Activated CD4-positive, alpha-beta memory T cell treated with anti-CD3 and anti-CD28 coated beads, Interleukin-2, amount 10 ng/mL, durations not matched to agents 7 days and 5 days (primary cell): ENCODE data around the gene FAXC. TPM values are rescaled to one million over a fixed set of nuclear protein-coding genes. Genes with fewer than 3 reads are reported as not detected.

Experiments
- CTCF ChIA-PET: fragments of 350-600 bp; sonication (Branson Sonifier 250); formaldehyde crosslinking; loops from one replicate; lab custom pipeline; 2021; ENCODE audit warnings: antibody characterized with exemption, inconsistent platforms; lab: Charles Lee
- POLR2A ChIA-PET: fragments of 350-600 bp; sonication (Branson Sonifier 250); formaldehyde crosslinking; loops from one replicate; lab custom pipeline; 2021; ENCODE audit warnings: antibody characterized with exemption; lab: Charles Lee
- DNase-seq: peaks from one replicate; pipeline ENCODE4 v3.0.0-alpha.2; 2020
- H3K27ac Mint-ChIP-seq: one replicate; pipeline ENCODE4 v1.8.0; 2021; ENCODE audit warnings: mild to moderate bottlenecking, mixed read lengths
- H3K27me3 Mint-ChIP-seq: one replicate; pipeline ENCODE4 v1.8.0; 2021; ENCODE audit warnings: mixed read lengths
- H3K36me3 Mint-ChIP-seq: one replicate; pipeline ENCODE4 v1.8.0; 2021; ENCODE audit warnings: low read depth, mixed read lengths
- H3K4me1 Mint-ChIP-seq: one replicate; pipeline ENCODE4 v1.8.0; 2021; ENCODE audit warnings: mixed read lengths
- H3K4me3 Mint-ChIP-seq: one replicate; pipeline ENCODE4 v1.8.0; 2021; ENCODE audit warnings: mild to moderate bottlenecking, mixed read lengths
- H3K9me3 Mint-ChIP-seq: one replicate; pipeline ENCODE4 v1.8.0; 2021; ENCODE audit warnings: mixed read lengths
- total RNA-seq, 2 experiments: library from RNA; stranded (reverse); gene quantifications; one replicate each; pipeline ENCODE4 v1.2.3, GENCODE V29; 2021

FAXC gene
- total RNA-seq, 2 experiments from 2014 or later, result 0.23 to 0.38 TPM

- Mint-ChIP-seq H3K4me1 (no peaks in the 10 kb centered on the region), H3K9me3 (no peaks in the 10 kb centered on the region), H3K4me3 (no peak overlapping the region), H3K36me3 (no peaks in the 10 kb centered on the region), H3K27me3 (peaks cover 35% of the 10 kb centered on the region), H3K27ac (no peak overlapping the region)
- CTCF ChIA-PET, result no interaction called here
- DNase-seq, result no peak
- POLR2A ChIA-PET, result no interaction called here
These were observed 52.1 kb downstream of the FAXC start for GRCh38 chr6:99297415-99297814.

- ChIA-PET CTCF (no interaction called here), POLR2A (no interaction called here)
- no peak overlapping the region for H3K27ac Mint-ChIP-seq
- H3K4me3 Mint-ChIP-seq, result no peak overlapping the region
- peaks cover 35% of the 10 kb centered on the region for H3K27me3 Mint-ChIP-seq
- DNase-seq, result no peak
- H3K9me3 Mint-ChIP-seq, result no peaks in the 10 kb centered on the region
- no peaks in the 10 kb centered on the region for H3K36me3 Mint-ChIP-seq
- no peaks in the 10 kb centered on the region for H3K4me1 Mint-ChIP-seq
These were observed 52.5 kb downstream of the FAXC start for GRCh38 chr6:99297006-99297405.

- DNase-seq, result no peak
- no peaks in the 10 kb centered on the region for H3K4me1 Mint-ChIP-seq
- H3K36me3 Mint-ChIP-seq, result no peaks in the 10 kb centered on the region
- H3K4me3 Mint-ChIP-seq, result no peak overlapping the region
- ChIA-PET POLR2A (no interaction called here), CTCF (no interaction called here)
- no peaks in the 10 kb centered on the region for H3K9me3 Mint-ChIP-seq
- no peak overlapping the region for H3K27ac Mint-ChIP-seq
- H3K27me3 Mint-ChIP-seq, result peaks cover 35% of the 10 kb centered on the region
These were observed 53.2 kb downstream of the FAXC start for GRCh38 chr6:99296261-99296660.

GRCh38 chr6:99295276-99295675 lies 54.2 kb downstream of the FAXC start:
- Mint-ChIP-seq H3K27me3 (peaks cover 28% of the 10 kb centered on the region), H3K27ac (no peak overlapping the region), H3K9me3 (no peaks in the 10 kb centered on the region), H3K4me3 (no peak overlapping the region), H3K4me1 (no peaks in the 10 kb centered on the region), H3K36me3 (no peaks in the 10 kb centered on the region)
- ChIA-PET POLR2A (no interaction called here), CTCF (no interaction called here)
- no peak for DNase-seq

GRCh38 chr6:99294786-99295185 lies 54.7 kb downstream of the FAXC start:
- Mint-ChIP-seq H3K4me3 (no peak overlapping the region), H3K27ac (no peak overlapping the region), H3K4me1 (no peaks in the 10 kb centered on the region), H3K9me3 (no peaks in the 10 kb centered on the region), H3K36me3 (no peaks in the 10 kb centered on the region), H3K27me3 (peaks cover 25% of the 10 kb centered on the region)
- CTCF ChIA-PET, result no interaction called here
- DNase-seq, result no peak
- POLR2A ChIA-PET, result no interaction called here

- no peak for DNase-seq
- Mint-ChIP-seq H3K9me3 (no peaks in the 10 kb centered on the region), H3K27me3 (peaks cover 20% of the 10 kb centered on the region), H3K4me1 (no peaks in the 10 kb centered on the region), H3K27ac (no peak overlapping the region), H3K36me3 (no peaks in the 10 kb centered on the region), H3K4me3 (no peak overlapping the region)
- POLR2A ChIA-PET, result no interaction called here
- CTCF ChIA-PET, result no interaction called here
These were observed 59.8 kb downstream of the FAXC start for GRCh38 chr6:99289701-99290100.

GRCh38 chr6:99288668-99289067 lies 60.8 kb downstream of the FAXC start:
- ChIA-PET CTCF (no interaction called here), POLR2A (no interaction called here)
- DNase-seq, result no peak
- Mint-ChIP-seq H3K27ac (no peak overlapping the region), H3K9me3 (no peaks in the 10 kb centered on the region), H3K4me1 (no peaks in the 10 kb centered on the region), H3K27me3 (peaks cover 22% of the 10 kb centered on the region), H3K4me3 (no peak overlapping the region), H3K36me3 (no peaks in the 10 kb centered on the region)

- POLR2A ChIA-PET, result no interaction called here
These were observed 62.0 kb downstream of the FAXC start for GRCh38 chr6:99287523-99287922.

GRCh38 chr6:99285881-99286280 lies 63.6 kb downstream of the FAXC start:
- no peak for DNase-seq
- H3K4me1 Mint-ChIP-seq, result no peaks in the 10 kb centered on the region
- H3K36me3 Mint-ChIP-seq, result no peaks in the 10 kb centered on the region
- peaks cover 20% of the 10 kb centered on the region for H3K27me3 Mint-ChIP-seq
- ChIA-PET POLR2A (no interaction called here), CTCF (no interaction called here)
- no peaks in the 10 kb centered on the region for H3K9me3 Mint-ChIP-seq
- H3K4me3 Mint-ChIP-seq, result no peak overlapping the region
- H3K27ac Mint-ChIP-seq, result no peak overlapping the region

More at GRCh38 chr6:99287523-99287922, 62.0 kb downstream of the FAXC start:
- no peaks in the 10 kb centered on the region for H3K4me1 Mint-ChIP-seq
- CTCF ChIA-PET, result no interaction called here
- no peak for DNase-seq
- H3K9me3 Mint-ChIP-seq, result no peaks in the 10 kb centered on the region
- H3K27ac Mint-ChIP-seq, result no peak overlapping the region
- H3K36me3 Mint-ChIP-seq, result no peaks in the 10 kb centered on the region
- no peak overlapping the region for H3K4me3 Mint-ChIP-seq
- H3K27me3 Mint-ChIP-seq, result peaks cover 20% of the 10 kb centered on the region

- H3K36me3 Mint-ChIP-seq, result no peaks in the 10 kb centered on the region
- CTCF ChIA-PET, result no interaction called here
- no peak for DNase-seq
These were observed 66.9 kb downstream of the FAXC start for GRCh38 chr6:99282479-99283062.

GRCh38 chr6:99276747-99277146 lies 72.7 kb downstream of the FAXC start:
- no peak for DNase-seq

More at GRCh38 chr6:99282479-99283062, 66.9 kb downstream of the FAXC start:
- Mint-ChIP-seq H3K4me3 (no peak overlapping the region), H3K4me1 (no peaks in the 10 kb centered on the region), H3K9me3 (no peaks in the 10 kb centered on the region), H3K27me3 (peaks cover 18% of the 10 kb centered on the region), H3K27ac (no peak overlapping the region)
- POLR2A ChIA-PET, result no interaction called here

GRCh38 chr6:99270826-99271225 lies 78.6 kb downstream of the FAXC start:
- POLR2A ChIA-PET, result no interaction called here
- H3K27ac Mint-ChIP-seq, result no peak overlapping the region
- no peak overlapping the region for H3K4me3 Mint-ChIP-seq

More at GRCh38 chr6:99276747-99277146, 72.7 kb downstream of the FAXC start:
- no peaks in the 10 kb centered on the region for H3K9me3 Mint-ChIP-seq
- POLR2A ChIA-PET, result no interaction called here
- H3K4me1 Mint-ChIP-seq, result no peaks in the 10 kb centered on the region
- CTCF ChIA-PET, result no interaction called here
- H3K4me3 Mint-ChIP-seq, result no peak overlapping the region
- H3K36me3 Mint-ChIP-seq, result no peaks in the 10 kb centered on the region
- H3K27me3 Mint-ChIP-seq, result peaks cover 26% of the 10 kb centered on the region
- no peak overlapping the region for H3K27ac Mint-ChIP-seq

GRCh38 chr6:99270030-99270429 lies 79.4 kb downstream of the FAXC start:
- no peaks in the 10 kb centered on the region for H3K36me3 Mint-ChIP-seq
- H3K27ac Mint-ChIP-seq, result no peak overlapping the region
- H3K4me1 Mint-ChIP-seq, result no peaks in the 10 kb centered on the region
- no peaks in the 10 kb centered on the region for H3K9me3 Mint-ChIP-seq
- no peak for DNase-seq
- POLR2A ChIA-PET, result no interaction called here
- CTCF ChIA-PET, result no interaction called here
- peaks cover 12% of the 10 kb centered on the region for H3K27me3 Mint-ChIP-seq
- no peak overlapping the region for H3K4me3 Mint-ChIP-seq

More at GRCh38 chr6:99270826-99271225, 78.6 kb downstream of the FAXC start:
- H3K4me1 Mint-ChIP-seq, result no peaks in the 10 kb centered on the region
- CTCF ChIA-PET, result no interaction called here
- no peaks in the 10 kb centered on the region for H3K36me3 Mint-ChIP-seq
- no peak for DNase-seq
- peaks cover 12% of the 10 kb centered on the region for H3K27me3 Mint-ChIP-seq
- no peaks in the 10 kb centered on the region for H3K9me3 Mint-ChIP-seq

GRCh38 chr6:99269207-99269606 lies 80.3 kb downstream of the FAXC start:
- Mint-ChIP-seq H3K27ac (no peak overlapping the region), H3K36me3 (no peaks in the 10 kb centered on the region), H3K27me3 (peaks cover 10% of the 10 kb centered on the region), H3K4me3 (no peak overlapping the region), H3K9me3 (no peaks in the 10 kb centered on the region), H3K4me1 (no peaks in the 10 kb centered on the region)
- ChIA-PET CTCF (interaction anchor here (1.4 kb wide), 1 partner anchor 27 kb away, joined by 3 read pairs; no protein-coding TSS in a partner anchor), POLR2A (no interaction called here)
- no peak for DNase-seq
